ENCODE data around the gene PPM1M. TPM values are rescaled to one million over a fixed set of nuclear protein-coding genes. Genes with fewer than 3 reads are reported as not detected.
"Not testable (repeated sequence)": the region's sequence is repeated elsewhere in the genome, so short reads cannot be mapped to it uniquely, and the experiment has no call there.

The PPM1M gene
- total and polyA plus RNA-seq, 3 experiments from 2014 or later, result 56.6 to 81.8 (median 60.8) TPM

- peaks cover 49% of the 10 kb centered on the region for H3K4me1 ChIP-seq (ENCODE audit: insufficient read depth, low read length)
- H3K4me1 Mint-ChIP-seq, result peaks cover 54 to 77% (median 69%) of the 10 kb centered on the region in 3 donors
- POLR2A ChIA-PET, result interaction anchor here (0.8 to 4.5 kb wide), 7 partner anchors 8 to 1929 kb away, joined by 4 to 86 read pairs (median 39); partner anchors contain the start of genes CYB561D2, GLYCTK, NPRL2 and PPM1M
These were observed 34.0 kb downstream of the PPM1M start for GRCh38 chr3:52279596-52279995.

DNA sequence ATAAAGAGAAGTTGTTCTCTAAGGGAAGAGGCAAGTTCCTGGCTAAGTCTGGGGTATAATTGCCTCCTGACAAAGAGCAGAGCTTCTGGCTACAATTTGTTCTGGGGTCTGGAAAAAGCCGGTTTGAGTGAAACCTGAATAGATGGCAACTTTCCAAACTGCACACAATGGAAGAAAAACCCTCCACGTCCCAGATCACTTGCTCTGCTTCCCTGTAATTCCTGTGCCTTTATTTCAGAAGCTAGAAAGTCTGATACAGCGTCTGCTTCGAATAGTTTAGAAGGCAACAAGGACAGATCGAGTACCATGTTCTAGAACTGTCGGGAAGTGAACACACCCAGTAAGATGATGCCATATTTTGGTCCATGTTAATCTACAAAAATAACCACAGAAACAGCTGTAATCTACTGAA lies 34.5 kb downstream of the PPM1M start:
- Histone ChIP-seq H3K4me3 (ENCODE audit: low read length) (peak overlapping the region; percentile 69), H3K27ac (ENCODE audit: low read depth, low read length) (peak overlapping the region; percentile 84), H3K4me1 (ENCODE audit: insufficient read depth, low read length) (peaks cover 47% of the 10 kb centered on the region), H3K9me3 (ENCODE audit: low read length) (no peaks in the 10 kb centered on the region), H3K36me3 (ENCODE audit: insufficient read depth, low read length) (no peaks in the 10 kb centered on the region), H3K27me3 (ENCODE audit: insufficient read depth, low read length, poor library complexity, severe bottlenecking) (no peaks in the 10 kb centered on the region)
- Mint-ChIP-seq H3K4me3 (peak overlapping the region; percentile 93 to 100 (median 97)), H3K9me3 (no peaks in the 10 kb centered on the region), H3K36me3 (peaks cover 0 to 31% (median 3%) of the 10 kb centered on the region in 3 donors), H3K4me1 (peaks cover 52 to 75% (median 66%) of the 10 kb centered on the region in 3 donors), H3K27ac (peak overlapping the region; percentile 78 to 100 (median 98)), H3K27me3 (peaks cover 0 to 2% of the 10 kb centered on the region in 2 donors)
- POLR2A ChIA-PET, result interaction anchor here (0.8 to 4.5 kb wide), 6 partner anchors 8 to 1929 kb away, joined by 4 to 86 read pairs (median 46); partner anchors contain the start of genes CYB561D2, GLYCTK, NPRL2 and PPM1M
- CTCF ChIA-PET, result interaction anchor here (0.7 to 9.0 kb wide), 9 partner anchors 9 to 69 kb away, joined by 3 to 156 read pairs (median 20); partner anchors contain the start of genes GLYCTK, PPM1M and TWF2
- DNase-seq, result no peak

More at GRCh38 chr3:52279596-52279995, 34.0 kb downstream of the PPM1M start:
- Mint-ChIP-seq H3K4me3 (peak overlapping the region; percentile 93 to 100 (median 97)), H3K36me3 (peaks cover 0 to 33% (median 3%) of the 10 kb centered on the region in 3 donors), H3K27me3 (peaks cover 0 to 2% of the 10 kb centered on the region in 2 donors), H3K27ac (peak overlapping the region; percentile 90 to 100 (median 99)), H3K9me3 (no peaks in the 10 kb centered on the region)
- H3K36me3 ChIP-seq (ENCODE audit: insufficient read depth, low read length), result no peaks in the 10 kb centered on the region
- DNase-seq, result no peak
- CTCF ChIA-PET, result interaction anchor here (0.7 to 9.0 kb wide), 11 partner anchors 9 to 69 kb away, joined by 3 to 156 read pairs (median 11); partner anchors contain the start of genes GLYCTK, PPM1M and TWF2
- H3K27me3 ChIP-seq (ENCODE audit: insufficient read depth, low read length, poor library complexity, severe bottlenecking), result no peaks in the 10 kb centered on the region
- peak overlapping the region; percentile 84 for H3K27ac ChIP-seq (ENCODE audit: low read depth, low read length)
- H3K4me3 ChIP-seq (ENCODE audit: low read length), result peak overlapping the region; percentile 69
- no peaks in the 10 kb centered on the region for H3K9me3 ChIP-seq (ENCODE audit: low read length)

- CTCF ChIA-PET, result interaction anchor here (1.1 to 9.0 kb wide), 7 partner anchors 9 to 62 kb away, joined by 4 to 156 read pairs (median 12); partner anchors contain the start of genes PPM1M and TWF2
- Mint-ChIP-seq H3K36me3 (peaks cover 0 to 21% (median 3%) of the 10 kb centered on the region in 3 donors), H3K27me3 (peaks cover 0 to 4% of the 10 kb centered on the region in 2 donors), H3K4me1 (peaks cover 52 to 68% (median 57%) of the 10 kb centered on the region in 3 donors), H3K4me3 (peak overlapping the region; percentile 51 to 80 (median 76)), H3K27ac (peak overlapping the region; percentile 86 to 98 (median 94)), H3K9me3 (no peaks in the 10 kb centered on the region)
- POLR2A ChIA-PET, result interaction anchor here (0.6 to 1.8 kb wide), 8 partner anchors 10 to 44 kb away, joined by 4 to 8 read pairs (median 6); partner anchors contain the start of genes PPM1M and TWF2
- peak overlapping the region; percentile 46 for H3K4me3 ChIP-seq (ENCODE audit: low read length)
- H3K9me3 ChIP-seq (ENCODE audit: low read length), result no peaks in the 10 kb centered on the region
- peak; percentile 28 to 75 (median 61) for DNase-seq
- H3K27ac ChIP-seq (ENCODE audit: low read depth, low read length), result peak overlapping the region; percentile 7
- no peaks in the 10 kb centered on the region for H3K27me3 ChIP-seq (ENCODE audit: insufficient read depth, low read length, poor library complexity, severe bottlenecking)
- no peaks in the 10 kb centered on the region for H3K36me3 ChIP-seq (ENCODE audit: insufficient read depth, low read length)
- H3K4me1 ChIP-seq (ENCODE audit: insufficient read depth, low read length), result peaks cover 51% of the 10 kb centered on the region
These were observed 36.6 kb downstream of the PPM1M start for GRCh38 chr3:52281981-52282801.

GRCh38 chr3:52283306-52283705 lies 37.7 kb downstream of the PPM1M start:
- H3K27me3 Mint-ChIP-seq, result peaks cover 0 to 3% of the 10 kb centered on the region in 2 donors
- peaks cover 57 to 73% (median 61%) of the 10 kb centered on the region in 3 donors for H3K4me1 Mint-ChIP-seq
- Histone ChIP-seq H3K27ac (ENCODE audit: low read depth, low read length) (no peak overlapping the region), H3K36me3 (ENCODE audit: insufficient read depth, low read length) (no peaks in the 10 kb centered on the region), H3K4me1 (ENCODE audit: insufficient read depth, low read length) (peaks cover 52% of the 10 kb centered on the region), H3K4me3 (ENCODE audit: low read length) (no peak overlapping the region), H3K27me3 (ENCODE audit: insufficient read depth, low read length, poor library complexity, severe bottlenecking) (no peaks in the 10 kb centered on the region), H3K9me3 (ENCODE audit: low read length) (no peaks in the 10 kb centered on the region)
- peak overlapping the region in 3 of 7 donors; percentile 31 to 48 (median 35) for H3K4me3 Mint-ChIP-seq
- peaks cover 0 to 19% (median 3%) of the 10 kb centered on the region in 3 donors for H3K36me3 Mint-ChIP-seq
- POLR2A ChIA-PET, result interaction anchor here (0.9 kb wide), 1 partner anchor 61 kb away, joined by 5 read pairs; no protein-coding TSS in a partner anchor
- CTCF ChIA-PET, result interaction anchor here (1.9 to 9.0 kb wide), 3 partner anchors 34 to 55 kb away, joined by 12 to 156 read pairs (median 13); partner anchors contain the start of gene PPM1M
- H3K9me3 Mint-ChIP-seq, result no peaks in the 10 kb centered on the region
- DNase-seq, result no peak
- peak overlapping the region; percentile 71 to 98 (median 88) for H3K27ac Mint-ChIP-seq

DNA sequence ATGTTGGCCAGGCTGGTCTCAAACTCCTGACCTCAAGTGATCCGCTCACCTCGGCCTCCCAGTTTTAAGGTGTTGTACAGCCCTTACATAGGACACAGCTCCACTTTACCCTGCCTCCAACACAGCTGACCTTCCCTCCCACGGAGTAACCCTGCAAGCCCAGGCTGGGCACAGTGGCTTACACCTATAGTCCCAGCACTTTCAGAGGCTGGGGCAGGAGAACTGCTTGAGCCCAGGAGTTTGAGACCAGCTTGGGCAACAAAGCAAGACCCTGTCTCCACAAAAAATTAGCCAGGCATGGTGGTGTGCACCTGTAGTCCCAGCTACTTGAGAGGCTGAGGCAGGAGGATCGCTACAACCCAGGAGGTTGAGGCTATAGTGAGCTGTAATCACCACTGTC lies 38.5 kb downstream of the PPM1M start:
- not testable (repeated sequence) for H3K27ac ChIP-seq (ENCODE audit: low read depth, low read length); DNase-seq; H3K36me3 ChIP-seq (ENCODE audit: insufficient read depth, low read length); H3K4me3 ChIP-seq (ENCODE audit: low read length); H3K27me3 ChIP-seq (ENCODE audit: insufficient read depth, low read length, poor library complexity, severe bottlenecking); H3K9me3 ChIP-seq (ENCODE audit: low read length); H3K9me3 Mint-ChIP-seq; H3K27me3 Mint-ChIP-seq
- H3K36me3 Mint-ChIP-seq, result peaks cover 0 to 13% (median 3%) of the 10 kb centered on the region in 3 donors
- POLR2A ChIA-PET, result interaction anchor here (0.9 to 1.7 kb wide), 3 partner anchors 31 to 62 kb away, joined by 3 to 7 read pairs (median 5); no protein-coding TSS in a partner anchor
- CTCF ChIA-PET, result interaction anchor here (1.9 to 9.0 kb wide), 3 partner anchors 34 to 54 kb away, joined by 12 to 156 read pairs (median 13); partner anchors contain the start of gene PPM1M
- H3K4me1 Mint-ChIP-seq, result peaks cover 63 to 75% (median 68%) of the 10 kb centered on the region in 3 donors
- peaks cover 59% of the 10 kb centered on the region for H3K4me1 ChIP-seq (ENCODE audit: insufficient read depth, low read length)
- peak overlapping the region in 1 of 7 donors; percentile 35 for H3K4me3 Mint-ChIP-seq
- H3K27ac Mint-ChIP-seq, result peak overlapping the region in 7 of 8 donors; percentile 61 to 90 (median 86)

GRCh38 chr3:52286777-52287110 lies 41.2 kb downstream of the PPM1M start:
- Mint-ChIP-seq H3K4me1 (peaks cover 55 to 71% (median 61%) of the 10 kb centered on the region in 3 donors), H3K9me3 (no peaks in the 10 kb centered on the region), H3K4me3 (peak overlapping the region; percentile 99 to 100 (median 99)), H3K27ac (peak overlapping the region; percentile 99 to 100 (median 100)), H3K36me3 (peaks cover 0 to 24% (median 8%) of the 10 kb centered on the region in 3 donors), H3K27me3 (peaks cover 0 to 3% of the 10 kb centered on the region in 2 donors)
- ChIA-PET POLR2A (interaction anchor here (0.9 to 3.0 kb wide), 5 partner anchors 9 to 41 kb away, joined by 3 to 60 read pairs (median 5); partner anchors contain the start of genes PPM1M and WDR82), CTCF (interaction anchor here (1.3 to 5.7 kb wide), 4 partner anchors 8 to 65 kb away, joined by 3 to 33 read pairs (median 18); partner anchors contain the start of gene WDR82)
- Histone ChIP-seq H3K4me1 (ENCODE audit: insufficient read depth, low read length) (peaks cover 53% of the 10 kb centered on the region), H3K4me3 (ENCODE audit: low read length) (peak overlapping the region; percentile 95), H3K27me3 (ENCODE audit: insufficient read depth, low read length, poor library complexity, severe bottlenecking) (no peaks in the 10 kb centered on the region), H3K36me3 (ENCODE audit: insufficient read depth, low read length) (peaks cover 8% of the 10 kb centered on the region), H3K27ac (ENCODE audit: low read depth, low read length) (peak overlapping the region; percentile 99), H3K9me3 (ENCODE audit: low read length) (no peaks in the 10 kb centered on the region)
- no peak for DNase-seq

DNA sequence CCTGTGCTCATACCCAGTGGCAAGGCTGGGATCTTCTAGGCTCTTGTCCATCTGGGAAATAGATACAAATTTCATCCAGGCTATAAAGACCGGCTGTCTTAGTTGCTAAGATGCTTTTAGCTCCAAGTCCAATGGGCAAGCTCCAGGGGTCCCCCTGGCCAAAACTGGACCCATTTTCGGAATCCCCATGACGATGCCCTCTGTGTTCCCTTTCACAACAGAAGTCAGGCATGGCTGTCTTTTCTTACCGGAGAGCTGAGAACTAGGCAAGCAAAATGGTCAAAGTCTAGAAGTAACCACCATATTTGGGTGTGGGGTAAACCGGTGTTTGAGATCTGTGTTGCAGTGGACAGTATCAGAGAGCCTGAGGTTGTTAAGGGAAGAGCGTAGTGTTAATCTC lies 43.1 kb downstream of the PPM1M start:
- ChIA-PET CTCF (interaction anchor here (1.1 to 5.7 kb wide), 9 partner anchors 10 to 67 kb away, joined by 3 to 33 read pairs (median 7); partner anchors contain the start of genes TWF2 and WDR82), POLR2A (interaction anchor here (1.6 to 3.0 kb wide), 3 partner anchors 11 to 50 kb away, joined by 5 to 60 read pairs (median 20); partner anchors contain the start of genes TWF2 and WDR82)
- H3K36me3 ChIP-seq (ENCODE audit: insufficient read depth, low read length), result peaks cover 18% of the 10 kb centered on the region
- H3K9me3 Mint-ChIP-seq, result no peaks in the 10 kb centered on the region
- H3K27me3 ChIP-seq (ENCODE audit: insufficient read depth, low read length, poor library complexity, severe bottlenecking), result no peaks in the 10 kb centered on the region
- peaks cover 0 to 42% (median 8%) of the 10 kb centered on the region in 3 donors for H3K36me3 Mint-ChIP-seq
- H3K4me3 ChIP-seq (ENCODE audit: low read length), result peak overlapping the region; percentile 95
- H3K4me3 Mint-ChIP-seq, result peak overlapping the region; percentile 99 to 100 (median 99)
- H3K27me3 Mint-ChIP-seq, result peaks cover 0 to 3% of the 10 kb centered on the region in 2 donors
- H3K27ac ChIP-seq (ENCODE audit: low read depth, low read length), result peak overlapping the region; percentile 99
- no peaks in the 10 kb centered on the region for H3K9me3 ChIP-seq (ENCODE audit: low read length)
- H3K4me1 ChIP-seq (ENCODE audit: insufficient read depth, low read length), result peaks cover 35% of the 10 kb centered on the region
- peaks cover 39 to 54% (median 45%) of the 10 kb centered on the region in 3 donors for H3K4me1 Mint-ChIP-seq
- DNase-seq, result peak in 1 of 5 donors; percentile 25
- peak overlapping the region; percentile 99 to 100 (median 100) for H3K27ac Mint-ChIP-seq

Measured in CD8-positive, alpha-beta memory T cell (primary cell).